GM12891 (cell line): Measurements from ENCODE around the gene KNDC1.

Source experiments
- POLR2A ChIP-seq: IDR thresholded peaks from 2 replicates; pipeline ENCODE4 v1.6.1; 2011; ENCODE audit warnings: low read depth, low read length, control low read depth
- POLR2AphosphoS5 ChIP-seq: IDR thresholded peaks from 2 replicates; pipeline ENCODE4 v1.6.1; 2011; ENCODE audit warnings: low read depth, low read length, control low read depth
- POU2F2 ChIP-seq: IDR thresholded peaks from 2 replicates; pipeline ENCODE4 v1.6.1; 2011; ENCODE audit warnings: low read depth, mild to moderate bottlenecking, control low read depth, low read length, moderate library complexity
- TAF1 ChIP-seq: IDR thresholded peaks from 2 replicates; pipeline ENCODE4 v1.6.1; 2011; ENCODE audit warnings: low read depth, low read length, control low read depth

- TF ChIP-seq POLR2AphosphoS5 (no peak), POLR2A (no peak), TAF1 (no peak), POU2F2 (no peak)
Observed at GRCh38 chr10:133230044-133230361, 70.0 kb downstream of the KNDC1 start, which contains the start of gene UTF1.
